KOPT-K1 (cell line): Measurements from ENCODE around the gene DUOX2.
"Not testable (repeated sequence)": the region's sequence is repeated elsewhere in the genome, so short reads cannot be mapped to it uniquely, and the experiment has no call there.

Experiments used
- H3K27ac ChIP-seq: fragments of 200-600 bp; sonication (generic); 2 replicates; pipeline ENCODE4 v1.5.1; 2016; ENCODE audit warnings: antibody characterized with exemption, mild to moderate bottlenecking, low read depth, low read length; ENCODE audit not compliant: poor library complexity, severe bottlenecking
- H3K36me3 ChIP-seq: fragments of 200-600 bp; sonication (generic); 2 replicates; pipeline ENCODE4 v1.5.1; 2017; ENCODE audit warnings: antibody characterized with exemption, mild to moderate bottlenecking, low read length, moderate library complexity; ENCODE audit not compliant: insufficient read depth
- H3K9me3 ChIP-seq: fragments of 200-600 bp; sonication (generic); 2 replicates; pipeline ENCODE4 v1.5.1; 2017; ENCODE audit warnings: antibody characterized with exemption, low read length, mild to moderate bottlenecking; ENCODE audit not compliant: insufficient read depth, poor library complexity, severe bottlenecking

The DUOX2 gene

GRCh38 chr15:45048794-45049631 lies 65.0 kb downstream of the DUOX2 start:
- H3K36me3 ChIP-seq: peaks cover 82% of the 10 kb centered on the region
- peaks cover 60% of the 10 kb centered on the region for H3K9me3 ChIP-seq
- no peak overlapping the region for H3K27ac ChIP-seq

GRCh38 chr15:45048449-45048793 lies 65.6 kb downstream of the DUOX2 start:
- H3K9me3 ChIP-seq: peaks cover 60% of the 10 kb centered on the region
- H3K36me3 ChIP-seq: peaks cover 82% of the 10 kb centered on the region
- H3K27ac ChIP-seq: not testable (repeated sequence)

- Histone ChIP-seq H3K9me3 (peaks cover 20% of the 10 kb centered on the region), H3K36me3 (peaks cover 41% of the 10 kb centered on the region)
- H3K27ac ChIP-seq: not testable (repeated sequence)
Observed at GRCh38 chr15:45044270-45044669, 69.7 kb downstream of the DUOX2 start.

GRCh38 chr15:45042859-45043258 lies 71.1 kb downstream of the DUOX2 start:
- H3K27ac ChIP-seq, H3K9me3 ChIP-seq: not testable (repeated sequence)
- peaks cover 27% of the 10 kb centered on the region for H3K36me3 ChIP-seq
